ENCODE results near the gene EGFL7.
A peak's percentile ranks its signal among the peaks of the same experiment; 100 is the strongest.

EGFL7 gene

DNA sequence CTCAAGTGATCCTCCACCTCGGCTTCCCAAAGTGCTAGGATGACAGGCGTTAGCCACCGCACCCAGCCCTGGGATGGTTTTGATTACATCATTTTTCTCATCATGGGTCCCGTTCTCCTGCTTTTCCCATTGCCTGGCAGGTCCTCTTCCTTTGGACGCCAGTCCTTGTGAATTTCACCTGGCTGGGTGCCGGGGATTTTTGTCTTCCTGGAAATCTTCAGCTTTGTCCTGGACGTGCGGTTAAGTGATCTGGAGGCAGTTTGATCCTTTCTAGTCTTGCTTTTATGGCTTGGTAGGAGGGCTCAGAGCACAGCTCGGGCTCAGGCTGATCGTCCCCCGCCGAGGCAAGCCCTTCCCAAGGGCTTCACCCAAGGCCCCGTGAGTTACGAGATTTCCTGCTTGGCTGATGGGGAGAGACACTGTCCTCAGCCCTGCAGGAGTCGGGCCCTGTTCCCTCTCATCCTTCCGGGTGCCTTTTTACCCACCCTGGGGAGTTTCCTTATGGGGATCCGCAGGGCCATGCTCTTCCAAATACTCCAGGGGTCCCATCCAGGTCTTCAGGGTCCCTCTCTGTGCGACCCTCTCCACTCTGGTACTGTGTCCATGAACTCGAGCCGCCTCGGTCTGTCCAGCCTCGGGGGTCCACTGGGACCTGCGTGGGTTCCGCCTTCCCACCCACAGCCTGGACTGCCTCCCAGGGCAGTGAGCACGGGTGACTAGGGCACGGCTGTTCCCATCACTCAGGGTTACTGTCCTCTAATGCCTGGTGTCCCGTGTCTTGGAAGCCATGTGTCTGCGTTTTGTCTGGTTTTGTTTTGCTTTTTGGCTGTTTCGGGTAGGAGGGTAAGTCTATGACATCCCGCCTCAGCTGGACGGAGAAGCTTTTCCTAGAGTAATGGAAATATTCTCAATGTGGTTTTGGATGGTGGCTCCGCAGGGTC lies 22.3 kb upstream of the EGFL7 start:
- H3K27ac ChIP-seq (ENCODE audit: low read length): no peak overlapping the region
- H3K27me3 ChIP-seq (ENCODE audit: insufficient read depth, low read length): peaks cover 11% of the 10 kb centered on the region
- H3K9ac ChIP-seq (ENCODE audit: low read depth, low read length): no peak overlapping the region

DNA sequence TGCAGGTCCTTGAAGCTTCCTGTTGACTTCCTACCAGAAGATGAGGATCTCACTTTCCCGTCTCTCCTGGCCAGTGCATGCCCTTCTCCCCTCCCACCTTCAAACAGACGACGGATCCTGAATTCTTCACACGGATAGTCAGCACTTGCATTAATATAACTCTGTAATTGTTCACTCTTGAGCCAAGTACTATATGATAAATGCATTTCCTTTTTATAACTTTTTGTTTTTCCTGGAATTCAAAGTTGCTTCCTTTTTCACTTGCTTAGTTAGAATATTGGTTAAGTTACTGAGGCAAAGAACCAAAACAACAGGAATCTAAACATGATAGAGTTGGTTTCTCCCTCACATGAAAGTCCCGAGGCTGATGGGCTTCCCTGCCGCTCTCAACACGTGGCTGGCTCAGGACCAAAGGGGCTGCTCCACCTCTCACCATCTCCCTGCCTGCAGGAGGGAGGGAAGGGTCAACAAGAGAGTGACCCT lies 20.2 kb upstream of the EGFL7 start:
- Histone ChIP-seq H3K4me3 (ENCODE audit: low read length) (no peak overlapping the region), H3K4me1 (ENCODE audit: insufficient read depth, low read length) (no peaks in the 10 kb centered on the region), H3K27me3 (ENCODE audit: insufficient read depth, low read length) (peaks cover 11% of the 10 kb centered on the region), H3K9me3 (ENCODE audit: insufficient read depth, low read depth, low read length) (no peaks in the 10 kb centered on the region), H3K27ac (ENCODE audit: low read length) (no peak overlapping the region), H3K36me3 (ENCODE audit: insufficient read depth, low read depth, low read length) (no peaks in the 10 kb centered on the region), H3K9ac (ENCODE audit: low read depth, low read length) (no peak overlapping the region)

More for the DNA sequence above, 22.3 kb upstream of the EGFL7 start:
- H3K36me3 ChIP-seq (ENCODE audit: insufficient read depth, low read depth, low read length): no peaks in the 10 kb centered on the region
- no peaks in the 10 kb centered on the region for H3K9me3 ChIP-seq (ENCODE audit: insufficient read depth, low read depth, low read length)
- no peak overlapping the region for H3K4me3 ChIP-seq (ENCODE audit: low read length)
- no peaks in the 10 kb centered on the region for H3K4me1 ChIP-seq (ENCODE audit: insufficient read depth, low read length)

DNA sequence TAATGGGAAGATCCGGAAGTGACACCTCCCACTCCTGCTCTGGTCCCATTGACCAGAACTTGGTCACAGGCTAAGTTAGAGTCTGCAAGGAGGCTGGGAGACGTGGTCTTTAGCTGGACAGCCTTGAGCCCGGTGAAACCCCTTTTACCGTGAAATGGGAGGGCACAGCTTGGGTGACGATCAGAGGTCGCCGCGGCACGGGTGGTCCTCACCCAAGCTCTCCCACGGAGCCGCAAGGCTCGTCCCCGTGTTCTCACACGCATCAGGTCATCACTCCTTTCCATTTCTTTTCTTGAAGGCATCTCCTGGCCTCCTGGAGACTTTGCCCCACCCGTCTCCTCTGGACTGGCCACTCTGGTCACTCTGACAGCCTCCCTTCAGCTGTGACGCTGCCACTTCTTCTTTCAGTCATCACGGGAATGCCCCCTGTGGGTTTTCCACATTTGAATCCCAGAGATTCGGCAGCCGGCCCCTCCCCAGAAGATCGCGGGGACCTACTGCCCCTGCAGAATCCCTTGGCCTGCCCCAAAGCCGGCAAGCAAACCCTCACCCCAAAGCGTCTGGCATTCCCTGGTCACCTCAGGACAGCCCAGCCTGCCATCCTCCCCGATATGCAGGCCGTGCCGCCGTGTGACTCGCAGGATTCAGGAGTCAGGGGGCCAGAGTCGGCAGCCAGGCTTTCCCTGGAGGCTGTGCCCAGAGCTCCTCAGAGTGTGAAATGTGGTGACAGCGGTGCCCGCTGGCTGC lies 18.9 kb upstream of the EGFL7 start:
- H3K4me1 ChIP-seq (ENCODE audit: insufficient read depth, low read length): no peaks in the 10 kb centered on the region
- no peak overlapping the region for H3K9ac ChIP-seq (ENCODE audit: low read depth, low read length)
- peaks cover 11% of the 10 kb centered on the region for H3K27me3 ChIP-seq (ENCODE audit: insufficient read depth, low read length)
- H3K4me3 ChIP-seq (ENCODE audit: low read length): peak overlapping the region; percentile 51; the same call in 1 of the 2 replicates
- no peak overlapping the region for H3K27ac ChIP-seq (ENCODE audit: low read length)
- H3K36me3 ChIP-seq (ENCODE audit: insufficient read depth, low read depth, low read length): no peaks in the 10 kb centered on the region
- H3K9me3 ChIP-seq (ENCODE audit: insufficient read depth, low read depth, low read length): no peaks in the 10 kb centered on the region

DNA sequence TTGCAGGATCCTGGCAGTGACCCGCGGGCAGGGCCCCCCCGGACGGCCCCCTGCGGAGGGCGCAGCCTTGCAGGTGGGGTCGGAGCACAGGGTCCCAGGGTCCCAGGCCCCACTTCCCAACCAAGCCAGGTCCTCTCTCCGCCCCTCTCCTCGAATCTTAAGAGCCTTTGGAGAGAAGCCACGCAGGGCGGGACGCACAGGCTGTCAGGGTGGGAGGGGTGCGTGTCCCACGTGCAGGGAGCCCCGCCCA lies 18.4 kb upstream of the EGFL7 start:
- H3K27me3 ChIP-seq (ENCODE audit: insufficient read depth, low read length): peaks cover 11% of the 10 kb centered on the region
- no peaks in the 10 kb centered on the region for H3K4me1 ChIP-seq (ENCODE audit: insufficient read depth, low read length)
- no peak overlapping the region for H3K27ac ChIP-seq (ENCODE audit: low read length)
- peak overlapping the region; percentile 51; the same call in 1 of the 2 replicates for H3K4me3 ChIP-seq (ENCODE audit: low read length)
- H3K36me3 ChIP-seq (ENCODE audit: insufficient read depth, low read depth, low read length): no peaks in the 10 kb centered on the region
- H3K9me3 ChIP-seq (ENCODE audit: insufficient read depth, low read depth, low read length): no peaks in the 10 kb centered on the region
- H3K9ac ChIP-seq (ENCODE audit: low read depth, low read length): no peak overlapping the region

DNA sequence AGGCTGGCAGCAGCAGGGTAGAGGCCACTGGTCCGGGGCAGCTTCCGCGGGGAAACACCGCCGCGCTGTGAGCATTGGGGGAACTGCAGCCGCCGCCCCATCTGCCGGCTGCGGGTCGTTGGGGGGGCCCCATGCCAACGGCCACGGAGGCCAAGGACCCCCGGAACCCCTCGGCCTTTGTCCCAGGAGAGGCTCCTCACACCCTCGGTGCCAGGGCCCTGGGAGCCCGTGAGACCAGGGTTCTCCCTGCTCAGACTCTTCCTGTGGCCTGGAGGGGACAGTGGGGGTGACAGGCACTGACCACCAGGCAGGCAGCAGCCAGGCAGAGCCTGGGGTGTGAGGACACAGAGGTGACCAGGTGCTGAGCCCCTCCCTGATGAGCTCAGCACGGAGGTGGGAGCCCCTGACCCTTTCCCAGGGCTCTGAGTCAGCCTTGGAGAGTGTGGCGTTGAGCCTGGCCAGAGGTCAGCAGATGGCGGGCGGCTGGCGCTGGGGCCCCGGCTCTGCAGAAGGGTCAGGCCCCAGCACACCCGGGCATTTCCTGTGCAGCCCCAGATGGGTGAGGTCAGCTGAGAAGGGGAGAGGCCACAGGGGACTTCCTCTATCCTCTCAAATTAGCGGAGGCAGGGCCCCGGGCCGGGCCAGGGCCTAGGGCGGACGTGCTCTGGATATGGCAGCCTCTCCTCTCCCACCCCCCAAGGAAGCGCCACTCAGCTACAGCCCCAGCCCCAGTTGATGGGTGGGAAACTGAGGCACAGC lies 17.9 kb upstream of the EGFL7 start:
- no peak overlapping the region for H3K27ac ChIP-seq (ENCODE audit: low read length)
- peak overlapping the region; percentile 51; the same call in 1 of the 2 replicates for H3K4me3 ChIP-seq (ENCODE audit: low read length)
- no peaks in the 10 kb centered on the region for H3K9me3 ChIP-seq (ENCODE audit: insufficient read depth, low read depth, low read length)
- no peaks in the 10 kb centered on the region for H3K36me3 ChIP-seq (ENCODE audit: insufficient read depth, low read depth, low read length)
- no peaks in the 10 kb centered on the region for H3K4me1 ChIP-seq (ENCODE audit: insufficient read depth, low read length)
- H3K27me3 ChIP-seq (ENCODE audit: insufficient read depth, low read length): peaks cover 11% of the 10 kb centered on the region
- no peak overlapping the region for H3K9ac ChIP-seq (ENCODE audit: low read depth, low read length)

DNA sequence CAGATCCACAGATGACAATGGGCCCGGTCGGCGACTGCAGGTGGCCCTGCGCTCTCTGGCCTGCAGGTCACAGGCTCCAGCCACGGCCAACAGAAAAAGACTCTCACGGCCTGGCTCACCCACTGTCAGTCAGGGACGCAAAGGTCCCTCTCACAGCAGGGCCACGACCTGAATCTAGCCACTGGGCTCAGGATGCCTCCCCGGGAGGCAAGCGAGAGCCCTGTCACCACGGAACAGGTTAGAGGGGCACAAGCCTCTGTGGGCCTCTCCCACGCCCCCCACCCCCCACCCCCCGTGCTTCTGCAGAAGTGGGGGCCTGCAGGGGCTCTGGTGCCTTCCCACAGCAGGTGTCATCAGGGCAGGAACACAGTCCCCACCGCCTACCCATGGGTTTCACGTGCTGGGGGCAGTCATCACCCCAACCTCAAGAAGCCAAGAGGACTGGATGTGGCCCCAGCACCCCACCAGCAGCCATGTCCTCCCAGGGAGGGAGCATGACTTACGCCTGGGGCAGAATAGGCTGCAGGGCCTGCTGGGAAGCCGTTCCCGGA lies 17.3 kb upstream of the EGFL7 start:
- H3K27me3 ChIP-seq (ENCODE audit: insufficient read depth, low read length): peaks cover 11% of the 10 kb centered on the region
- H3K27ac ChIP-seq (ENCODE audit: low read length): no peak overlapping the region
- no peaks in the 10 kb centered on the region for H3K36me3 ChIP-seq (ENCODE audit: insufficient read depth, low read depth, low read length)
- no peaks in the 10 kb centered on the region for H3K4me1 ChIP-seq (ENCODE audit: insufficient read depth, low read length)
- no peak overlapping the region for H3K9ac ChIP-seq (ENCODE audit: low read depth, low read length)
- no peaks in the 10 kb centered on the region for H3K9me3 ChIP-seq (ENCODE audit: insufficient read depth, low read depth, low read length)
- H3K4me3 ChIP-seq (ENCODE audit: low read length): no peak overlapping the region

DNA sequence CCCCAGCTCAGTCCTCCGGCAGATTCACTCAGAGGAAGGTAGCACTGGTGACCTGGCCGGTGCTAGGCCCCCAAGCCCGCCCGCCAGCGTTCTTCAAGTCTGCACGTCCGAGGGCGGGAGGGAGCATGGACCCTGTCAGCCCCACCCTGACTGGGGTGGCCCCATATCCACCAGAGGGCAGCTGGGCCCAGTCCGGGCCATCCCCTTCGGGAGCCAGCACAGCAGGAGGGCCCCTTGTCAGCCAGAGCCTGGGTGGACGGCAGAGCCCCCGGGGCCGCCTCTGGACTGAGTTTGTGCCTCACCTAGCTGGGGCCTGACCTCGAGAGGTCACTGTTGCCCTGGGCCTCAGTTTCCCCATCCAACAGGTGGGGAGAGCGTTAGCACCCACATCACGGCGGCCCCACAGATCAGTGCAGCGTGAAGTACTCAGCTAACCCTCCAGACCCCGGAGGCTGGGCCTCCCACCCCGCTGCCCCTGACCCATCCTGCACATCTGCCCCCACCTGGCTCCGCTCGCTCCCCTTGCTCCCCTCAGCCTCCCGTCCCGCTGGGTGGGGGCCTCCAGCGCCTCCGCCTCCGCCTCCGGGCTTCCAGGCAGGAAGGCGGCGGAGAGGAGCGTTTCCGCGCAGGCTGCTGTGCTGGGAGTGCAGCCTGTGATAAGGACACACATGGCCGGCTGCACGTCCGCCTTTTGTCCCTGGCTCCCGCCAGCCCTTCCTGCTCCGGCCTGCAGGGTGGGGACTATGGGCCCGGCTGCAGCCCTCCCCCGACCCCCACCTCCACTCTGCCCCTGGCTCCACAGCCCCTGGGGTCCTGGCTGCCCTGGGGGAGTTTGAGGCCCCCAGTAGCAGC lies 16.6 kb upstream of the EGFL7 start:
- Histone ChIP-seq H3K4me3 (ENCODE audit: low read length) (no peak overlapping the region), H3K27me3 (ENCODE audit: insufficient read depth, low read length) (peaks cover 11% of the 10 kb centered on the region), H3K4me1 (ENCODE audit: insufficient read depth, low read length) (no peaks in the 10 kb centered on the region), H3K27ac (ENCODE audit: low read length) (no peak overlapping the region), H3K9me3 (ENCODE audit: insufficient read depth, low read depth, low read length) (no peaks in the 10 kb centered on the region), H3K36me3 (ENCODE audit: insufficient read depth, low read depth, low read length) (no peaks in the 10 kb centered on the region), H3K9ac (ENCODE audit: low read depth, low read length) (no peak overlapping the region)

DNA sequence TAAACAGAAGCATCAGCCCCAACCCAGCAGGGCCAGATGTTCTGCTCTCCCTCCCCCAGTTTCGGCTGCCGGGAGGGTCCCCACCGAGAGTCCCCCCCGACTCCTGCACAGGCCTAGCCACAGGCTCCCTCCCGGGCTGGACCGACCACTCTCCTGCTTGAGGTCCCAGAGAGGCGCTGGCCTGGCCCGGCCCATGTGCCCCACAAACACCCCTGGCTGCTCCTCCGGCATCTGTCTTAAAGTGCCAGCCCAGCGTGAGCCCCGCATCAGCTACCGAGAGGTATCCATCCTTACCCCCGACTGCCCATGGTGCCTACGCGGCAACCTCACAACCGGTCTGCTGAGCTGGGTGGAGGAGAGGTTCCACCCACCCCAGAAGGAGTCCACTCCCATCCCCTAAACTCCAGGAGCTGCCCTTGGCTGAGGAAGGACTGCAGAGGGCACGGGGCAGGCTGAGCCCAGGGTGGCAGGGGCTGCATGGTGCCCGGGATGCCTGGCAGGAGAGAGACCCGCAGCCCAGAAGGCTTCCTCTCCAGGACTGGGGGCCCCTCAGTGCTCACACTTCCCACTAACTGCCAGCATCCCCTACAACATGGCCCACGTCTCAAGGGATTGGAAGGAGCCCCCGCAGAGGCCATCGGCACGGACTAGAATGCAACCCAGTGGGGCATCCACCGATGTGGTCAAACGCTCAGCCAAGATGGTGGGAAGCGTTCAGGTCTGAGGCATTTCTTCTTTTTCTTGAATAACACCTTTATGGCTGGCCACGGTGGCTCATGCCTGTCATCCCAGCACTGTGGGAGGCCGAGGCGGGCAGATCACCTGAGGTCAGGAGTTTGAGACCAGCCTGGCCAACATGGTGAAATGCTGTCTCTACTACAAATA lies 15.6 kb upstream of the EGFL7 start:
- Histone ChIP-seq H3K9ac (ENCODE audit: low read depth, low read length) (no peak overlapping the region), H3K27ac (ENCODE audit: low read length) (no peak overlapping the region), H3K27me3 (ENCODE audit: insufficient read depth, low read length) (peaks cover 11% of the 10 kb centered on the region), H3K4me3 (ENCODE audit: low read length) (no peak overlapping the region), H3K4me1 (ENCODE audit: insufficient read depth, low read length) (no peaks in the 10 kb centered on the region), H3K9me3 (ENCODE audit: insufficient read depth, low read depth, low read length) (no peaks in the 10 kb centered on the region), H3K36me3 (ENCODE audit: insufficient read depth, low read depth, low read length) (no peaks in the 10 kb centered on the region)

DNA sequence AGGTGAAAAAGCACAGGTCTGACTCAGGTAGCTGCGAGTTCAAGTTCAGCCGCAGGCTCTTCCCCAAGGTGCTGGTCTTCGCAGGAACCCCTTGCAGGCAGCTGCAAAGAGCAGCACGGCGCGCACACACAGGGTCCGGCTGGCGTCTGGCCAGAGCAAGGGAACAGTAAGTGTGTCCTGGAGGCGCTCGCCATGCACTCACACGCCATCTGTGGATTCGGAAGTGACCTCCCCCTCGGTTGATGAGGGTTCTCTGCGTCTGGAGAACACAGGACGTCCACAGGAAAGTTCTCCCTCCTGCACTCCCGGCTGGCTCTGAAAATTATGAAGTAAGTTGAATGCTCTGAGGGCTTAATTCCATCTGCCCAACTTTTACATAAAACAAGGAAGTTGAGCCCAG lies 14.0 kb upstream of the EGFL7 start:
- no peak overlapping the region for H3K9ac ChIP-seq (ENCODE audit: low read depth, low read length)
- no peak overlapping the region for H3K27ac ChIP-seq (ENCODE audit: low read length)

DNA sequence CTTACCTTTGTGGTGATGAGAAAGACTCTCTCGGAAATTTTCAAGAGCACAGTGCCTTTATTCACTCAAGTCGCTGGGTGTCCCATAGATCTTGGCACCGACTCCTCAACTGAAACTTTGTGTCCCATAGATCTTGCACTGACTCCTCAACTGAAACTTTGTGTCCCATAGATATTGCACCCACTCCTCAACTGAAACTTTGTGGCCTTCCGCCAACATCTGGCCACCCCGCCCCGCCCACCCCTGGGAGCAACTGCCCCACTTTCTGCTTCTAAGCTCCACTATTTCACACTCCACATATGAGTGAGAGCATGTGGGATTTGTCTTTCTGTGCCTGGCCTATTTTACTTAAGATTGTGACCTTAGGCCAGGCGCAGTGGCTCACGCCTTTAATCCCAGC lies 12.7 kb upstream of the EGFL7 start:
- Histone ChIP-seq H3K27me3 (ENCODE audit: insufficient read depth, low read length) (no peaks in the 10 kb centered on the region), H3K4me3 (ENCODE audit: low read length) (no peak overlapping the region)

More for the DNA sequence above, 14.0 kb upstream of the EGFL7 start:
- Histone ChIP-seq H3K9me3 (ENCODE audit: insufficient read depth, low read depth, low read length) (no peaks in the 10 kb centered on the region), H3K27me3 (ENCODE audit: insufficient read depth, low read length) (peaks cover 4% of the 10 kb centered on the region), H3K4me3 (ENCODE audit: low read length) (no peak overlapping the region), H3K4me1 (ENCODE audit: insufficient read depth, low read length) (no peaks in the 10 kb centered on the region), H3K36me3 (ENCODE audit: insufficient read depth, low read depth, low read length) (no peaks in the 10 kb centered on the region)

More for the DNA sequence above, 12.7 kb upstream of the EGFL7 start:
- H3K36me3 ChIP-seq (ENCODE audit: insufficient read depth, low read depth, low read length): no peaks in the 10 kb centered on the region
- no peak overlapping the region for H3K9ac ChIP-seq (ENCODE audit: low read depth, low read length)
- H3K4me1 ChIP-seq (ENCODE audit: insufficient read depth, low read length): no peaks in the 10 kb centered on the region
- no peak overlapping the region for H3K27ac ChIP-seq (ENCODE audit: low read length)
- H3K9me3 ChIP-seq (ENCODE audit: insufficient read depth, low read depth, low read length): no peaks in the 10 kb centered on the region

Measured in iPS-20b (cell line).